ENCODE data around the gene CLDND1.

Gene CLDND1

DNA sequence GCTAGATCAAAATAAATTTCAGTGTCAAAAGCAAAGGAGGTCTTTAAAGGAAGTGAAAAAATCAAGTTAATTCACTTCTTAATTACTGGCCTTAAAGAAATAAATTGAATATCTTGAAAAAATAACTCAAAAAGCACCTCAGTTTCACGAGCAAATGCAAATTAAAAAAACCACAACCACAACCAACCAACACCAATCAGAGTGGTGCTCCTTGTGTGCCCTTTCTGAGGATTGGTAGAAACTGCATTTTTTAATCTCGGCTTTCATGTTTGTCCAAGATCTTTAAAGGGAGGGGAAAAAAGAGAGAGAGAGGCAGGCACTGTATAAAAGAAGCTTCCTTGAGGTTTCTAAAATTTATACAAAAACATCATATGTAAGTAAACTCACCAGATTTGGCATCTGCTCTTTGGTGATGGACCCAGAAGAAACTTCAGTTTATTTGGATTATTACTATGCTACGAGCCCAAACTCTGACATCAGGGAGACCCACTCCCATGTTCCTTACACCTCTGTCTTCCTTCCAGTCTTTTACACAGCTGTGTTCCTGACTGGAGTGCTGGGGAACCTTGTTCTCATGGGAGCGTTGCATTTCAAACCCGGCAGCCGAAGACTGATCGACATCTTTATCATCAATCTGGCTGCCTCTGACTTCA, 9.0 kb upstream of the CLDND1 start, which contains the start of gene GPR15:
GPR15 (plus strand) TSS at position 357 of the 653 bp plus-strand sequence; CDS start at position 413, 56 bp downstream.
- no peak within 1 kb of the TSS for H3K4me3 ChIP-seq (ENCODE audit: control insufficient read depth, low read depth, low read length)
- TF ChIP-seq, protein P1, sequence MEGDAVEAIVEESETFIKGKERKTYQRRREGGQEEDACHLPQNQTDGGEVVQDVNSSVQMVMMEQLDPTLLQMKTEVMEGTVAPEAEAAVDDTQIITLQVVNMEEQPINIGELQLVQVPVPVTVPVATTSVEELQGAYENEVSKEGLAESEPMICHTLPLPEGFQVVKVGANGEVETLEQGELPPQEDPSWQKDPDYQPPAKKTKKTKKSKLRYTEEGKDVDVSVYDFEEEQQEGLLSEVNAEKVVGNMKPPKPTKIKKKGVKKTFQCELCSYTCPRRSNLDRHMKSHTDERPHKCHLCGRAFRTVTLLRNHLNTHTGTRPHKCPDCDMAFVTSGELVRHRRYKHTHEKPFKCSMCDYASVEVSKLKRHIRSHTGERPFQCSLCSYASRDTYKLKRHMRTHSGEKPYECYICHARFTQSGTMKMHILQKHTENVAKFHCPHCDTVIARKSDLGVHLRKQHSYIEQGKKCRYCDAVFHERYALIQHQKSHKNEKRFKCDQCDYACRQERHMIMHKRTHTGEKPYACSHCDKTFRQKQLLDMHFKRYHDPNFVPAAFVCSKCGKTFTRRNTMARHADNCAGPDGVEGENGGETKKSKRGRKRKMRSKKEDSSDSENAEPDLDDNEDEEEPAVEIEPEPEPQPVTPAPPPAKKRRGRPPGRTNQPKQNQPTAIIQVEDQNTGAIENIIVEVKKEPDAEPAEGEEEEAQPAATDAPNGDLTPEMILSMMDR (IDR thresholded peaks at IDR 0.05; ENCODE audit: control insufficient read depth, insufficient read depth, low read depth, low read length, missing control alignments): no peak

DNA sequence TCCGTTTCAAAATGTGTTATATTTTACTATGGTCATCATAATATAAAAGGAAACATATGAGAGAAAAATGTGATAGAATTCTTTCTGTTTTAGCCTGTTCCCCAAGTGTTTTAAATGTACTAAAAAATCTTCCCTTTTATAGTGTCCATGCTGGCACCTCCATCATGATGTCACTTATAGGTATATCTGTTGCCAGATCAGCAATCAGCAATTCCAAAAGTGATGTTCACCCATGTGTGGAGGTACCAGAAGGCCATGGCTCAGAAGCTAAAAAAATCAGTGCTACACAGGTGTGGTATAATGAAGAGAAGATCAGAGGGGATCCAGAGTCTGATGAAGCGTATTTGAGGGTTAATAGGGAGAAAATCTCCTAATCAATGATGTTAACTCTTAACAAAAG, 8.0 kb upstream of the CLDND1 start:
- TF ChIP-seq, protein P1 (IDR thresholded peaks at IDR 0.05; ENCODE audit: control insufficient read depth, insufficient read depth, low read depth, low read length, missing control alignments): no peak
- DNase-seq (ENCODE audit: low read depth): no peak
- H3K4me3 ChIP-seq (ENCODE audit: control insufficient read depth, low read depth, low read length): no peak overlapping the region

More for the DNA sequence above, 9.0 kb upstream of the CLDND1 start, which contains the start of gene GPR15:
- no peak for DNase-seq (ENCODE audit: low read depth)

DNA sequence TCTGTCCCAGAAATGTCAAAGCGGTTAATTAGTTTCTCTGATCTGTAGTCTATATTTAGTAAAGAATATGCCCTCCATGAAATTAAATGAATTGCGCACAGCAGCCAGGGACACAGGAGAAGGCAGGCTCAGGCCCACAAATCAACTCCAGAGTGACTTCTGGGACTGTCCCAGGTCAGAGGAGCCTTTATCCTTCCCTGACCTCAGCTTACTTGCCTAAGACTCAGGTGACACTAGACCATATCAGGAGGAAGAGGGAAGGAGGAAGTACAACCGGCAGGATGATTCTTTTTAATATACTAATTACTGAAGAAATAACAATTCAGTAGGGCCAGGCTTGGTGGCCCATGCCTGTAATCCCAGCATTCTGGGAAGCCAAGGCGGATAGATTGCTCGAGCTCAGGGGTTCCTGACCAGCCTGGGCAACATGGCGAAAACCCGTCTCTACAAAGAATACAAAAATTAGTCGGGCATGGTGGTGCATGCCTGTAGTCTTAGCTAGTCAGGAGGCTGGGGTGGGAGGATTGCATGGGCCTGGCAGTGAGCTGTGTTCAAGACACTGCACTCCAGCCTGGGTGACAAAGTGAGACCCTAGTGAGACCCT, 7.3 kb upstream of the CLDND1 start:
- no peak for DNase-seq (ENCODE audit: low read depth)
- TF ChIP-seq, protein P1 (IDR thresholded peaks at IDR 0.05; ENCODE audit: control insufficient read depth, insufficient read depth, low read depth, low read length, missing control alignments): no peak
- no peak overlapping the region for H3K4me3 ChIP-seq (ENCODE audit: control insufficient read depth, low read depth, low read length)

DNA sequence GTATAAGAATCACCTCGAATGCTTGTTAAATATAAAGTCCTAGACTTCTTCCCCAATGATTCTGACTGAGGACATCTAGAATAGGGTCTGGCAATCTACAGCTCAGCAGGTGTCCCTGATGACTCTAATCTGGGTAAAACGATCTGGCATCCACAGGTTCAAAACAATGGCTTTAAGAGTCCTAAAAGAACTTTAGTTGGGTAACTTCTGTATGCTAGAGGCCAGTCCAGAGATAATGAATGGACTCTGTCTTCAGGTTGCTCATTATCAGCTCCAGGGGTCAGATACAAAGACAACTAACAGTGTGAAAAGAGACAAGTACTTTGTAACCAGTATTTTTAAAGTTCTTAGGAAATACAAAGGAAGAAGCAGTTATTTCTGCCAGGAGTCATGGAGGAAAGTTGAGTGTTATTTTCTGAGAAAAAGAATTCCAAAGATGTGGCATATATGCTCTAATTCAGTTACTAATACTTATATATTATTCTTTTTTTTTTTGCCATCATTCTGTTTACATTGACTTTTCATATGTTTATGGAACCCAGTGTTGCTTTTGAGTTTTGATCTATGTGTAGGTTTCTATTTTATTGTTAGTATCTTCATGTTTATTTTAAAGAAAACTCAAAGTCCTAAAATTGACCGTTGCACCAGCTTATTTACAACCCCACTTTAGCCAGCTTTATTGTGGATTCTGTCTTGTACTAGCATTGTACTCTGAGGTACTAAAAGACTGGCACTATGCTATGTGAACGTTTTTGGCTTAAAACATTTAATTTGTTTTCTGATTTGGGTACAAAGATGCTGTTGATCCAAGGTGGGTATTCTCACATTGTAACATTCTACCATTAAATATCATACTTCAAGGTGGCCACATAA, 6.0 kb upstream of the CLDND1 start:
- no peak overlapping the region for H3K4me3 ChIP-seq (ENCODE audit: control insufficient read depth, low read depth, low read length)
- no peak for DNase-seq (ENCODE audit: low read depth)
- TF ChIP-seq, protein P1 (IDR thresholded peaks at IDR 0.05; ENCODE audit: control insufficient read depth, insufficient read depth, low read depth, low read length, missing control alignments): no peak

DNA sequence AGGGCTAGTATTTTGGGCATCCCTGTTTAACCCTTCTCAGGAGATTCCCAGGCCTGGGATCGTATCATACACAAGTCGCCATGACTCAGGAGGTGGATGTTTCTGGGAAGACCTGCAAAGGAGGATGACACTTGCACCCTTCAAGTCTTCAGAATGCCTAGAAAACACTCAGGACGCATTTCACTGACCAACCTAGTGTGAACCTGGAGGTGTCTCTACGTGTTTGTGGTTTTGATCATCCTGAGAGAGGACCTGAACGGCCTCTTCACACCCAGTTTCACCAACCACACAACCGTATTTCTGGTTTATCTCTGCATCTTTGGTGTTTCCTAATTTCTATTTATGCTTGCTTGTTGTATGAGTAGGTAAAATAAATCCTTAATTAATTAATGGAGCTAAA, 2.8 kb upstream of the CLDND1 start:
- no peak for DNase-seq (ENCODE audit: low read depth)

More for the DNA sequence above, 2.8 kb upstream of the CLDND1 start:
- TF ChIP-seq, protein P1 (IDR thresholded peaks at IDR 0.05; ENCODE audit: control insufficient read depth, insufficient read depth, low read depth, low read length, missing control alignments): no peak
- H3K4me3 ChIP-seq (ENCODE audit: control insufficient read depth, low read depth, low read length): no peak overlapping the region
